Astrocyte (in vitro differentiated cells and primary cell): ENCODE data around the gene VWA8.

ENCODE experiments used
- EZH2 ChIP-seq: IDR thresholded peaks from 2 replicates; pipeline ENCODE4 v1.6.1; 2012; ENCODE audit warnings: mild to moderate bottlenecking, low read length, inconsistent platforms; ENCODE audit not compliant: insufficient read depth
- TF ChIP-seq, protein P1 (sequence below): IDR thresholded peaks from 2 replicates; pipeline ENCODE4 v1.5.1; 2011; ENCODE audit warnings: low read depth, mild to moderate bottlenecking, inconsistent platforms, low read length, moderate library complexity; ENCODE audit not compliant: insufficient read depth

DNA sequence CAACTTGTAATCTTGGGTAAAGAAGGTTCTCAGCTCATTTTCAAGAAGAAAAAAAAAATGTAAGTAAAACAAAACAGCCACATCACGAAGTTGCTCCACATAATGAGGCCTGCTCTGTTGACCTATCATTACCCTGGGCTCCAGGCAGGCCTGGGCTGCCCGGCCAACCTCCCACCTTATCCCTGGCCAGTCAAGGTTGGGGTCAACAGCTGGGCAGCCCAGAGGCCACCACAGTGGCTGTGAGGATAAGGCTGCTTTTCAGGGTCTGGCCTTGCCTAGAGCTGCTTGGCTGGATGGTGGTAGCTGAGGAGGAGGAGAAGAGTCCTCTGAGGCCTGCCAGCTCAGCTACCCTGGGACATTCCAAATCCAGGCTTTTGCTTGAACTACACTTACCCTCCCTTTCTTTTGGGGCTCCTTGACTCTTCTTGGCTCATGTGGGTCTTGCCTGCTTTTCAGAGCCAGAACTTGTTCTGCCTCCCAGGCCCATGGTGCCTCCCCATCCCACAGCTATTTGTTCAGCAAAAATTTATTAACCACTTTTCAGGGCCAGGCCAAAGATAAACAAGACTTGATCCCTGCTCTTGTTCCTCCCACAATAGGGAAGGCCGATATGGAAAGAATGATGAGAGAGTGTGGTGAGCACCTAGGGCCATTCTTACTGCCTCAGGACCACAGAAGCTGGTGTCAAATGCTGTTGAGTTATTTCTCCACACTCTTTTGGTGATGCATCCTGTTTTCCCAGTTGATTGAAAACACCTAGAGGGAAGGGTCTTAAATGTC, 401.9 kb downstream of the VWA8 start:
- TF ChIP-seq, protein P1, sequence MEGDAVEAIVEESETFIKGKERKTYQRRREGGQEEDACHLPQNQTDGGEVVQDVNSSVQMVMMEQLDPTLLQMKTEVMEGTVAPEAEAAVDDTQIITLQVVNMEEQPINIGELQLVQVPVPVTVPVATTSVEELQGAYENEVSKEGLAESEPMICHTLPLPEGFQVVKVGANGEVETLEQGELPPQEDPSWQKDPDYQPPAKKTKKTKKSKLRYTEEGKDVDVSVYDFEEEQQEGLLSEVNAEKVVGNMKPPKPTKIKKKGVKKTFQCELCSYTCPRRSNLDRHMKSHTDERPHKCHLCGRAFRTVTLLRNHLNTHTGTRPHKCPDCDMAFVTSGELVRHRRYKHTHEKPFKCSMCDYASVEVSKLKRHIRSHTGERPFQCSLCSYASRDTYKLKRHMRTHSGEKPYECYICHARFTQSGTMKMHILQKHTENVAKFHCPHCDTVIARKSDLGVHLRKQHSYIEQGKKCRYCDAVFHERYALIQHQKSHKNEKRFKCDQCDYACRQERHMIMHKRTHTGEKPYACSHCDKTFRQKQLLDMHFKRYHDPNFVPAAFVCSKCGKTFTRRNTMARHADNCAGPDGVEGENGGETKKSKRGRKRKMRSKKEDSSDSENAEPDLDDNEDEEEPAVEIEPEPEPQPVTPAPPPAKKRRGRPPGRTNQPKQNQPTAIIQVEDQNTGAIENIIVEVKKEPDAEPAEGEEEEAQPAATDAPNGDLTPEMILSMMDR = no peak
- TF ChIP-seq EZH2 = no peak
